Endometrial microvascular endothelial cells (primary cell): ENCODE measurements around the gene AQP6. TPM values are rescaled to one million over a fixed set of nuclear protein-coding genes. Genes with fewer than 3 reads are reported as not detected.
"Not testable (repeated sequence)": the region's sequence is repeated elsewhere in the genome, so short reads cannot be mapped to it uniquely, and the experiment has no call there.

Experiments
- in situ Hi-C: cut with HindIII; loops from 2 replicates; pipeline ENCODE4 v1.10.0; 2017; ENCODE audit warnings: low sequenced_read_pairs, low pct_unique_long_range_greater_than_20kb; ENCODE audit errors: inconsistent ontology term
- total RNA-seq: library from RNA; depleted of rRNA; stranded (reverse); fragments of >200 nt; gene quantifications from one replicate; pipeline ENCODE4 v1.2.3, GENCODE V29; 2015; ENCODE audit errors: inconsistent ontology term

Gene AQP6
- total RNA-seq, 1 donor from 2014 or later, result not detected

DNA sequence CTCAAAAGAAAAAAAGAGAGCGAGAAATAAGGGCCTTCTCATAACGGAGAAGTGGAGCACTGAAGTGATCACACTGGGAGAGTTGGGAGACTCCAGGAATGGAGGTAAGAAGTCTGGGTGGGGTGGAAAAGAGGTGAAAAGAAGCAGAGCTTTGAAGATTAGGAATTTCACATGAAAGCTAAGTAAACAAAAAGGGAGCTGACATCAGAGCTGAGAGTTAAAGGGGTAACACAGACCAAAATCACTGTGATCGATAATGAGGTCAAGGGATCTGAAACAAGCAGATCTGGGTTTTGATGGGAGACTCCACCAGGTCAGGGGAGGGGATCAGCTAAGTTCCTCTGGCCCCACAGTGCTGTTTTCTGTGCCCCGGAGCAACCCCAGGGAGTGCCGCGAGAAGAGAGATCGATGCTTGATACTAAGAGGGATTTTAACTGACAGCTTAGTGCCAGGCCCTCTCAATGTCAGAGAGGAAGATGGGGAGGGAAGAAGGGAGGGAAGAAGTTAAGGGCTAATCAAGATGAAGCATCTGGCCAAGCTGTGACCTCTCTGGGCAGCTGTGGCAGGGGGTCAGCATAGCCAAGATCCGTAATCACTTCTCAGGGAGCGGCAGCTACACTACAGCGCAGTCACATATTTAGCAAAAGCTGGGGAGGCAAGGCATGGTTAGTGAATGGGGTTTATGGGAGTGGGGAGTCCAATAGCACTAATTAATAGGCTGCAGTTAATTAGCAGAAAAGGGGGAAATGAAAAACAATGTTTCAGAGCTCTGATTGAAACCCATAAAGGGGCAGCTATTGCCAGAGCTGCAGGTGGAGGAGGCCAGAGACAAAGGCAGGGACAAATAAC lies 8.0 kb downstream of the AQP6 start:
- in situ Hi-C loops, result no loop called here

DNA sequence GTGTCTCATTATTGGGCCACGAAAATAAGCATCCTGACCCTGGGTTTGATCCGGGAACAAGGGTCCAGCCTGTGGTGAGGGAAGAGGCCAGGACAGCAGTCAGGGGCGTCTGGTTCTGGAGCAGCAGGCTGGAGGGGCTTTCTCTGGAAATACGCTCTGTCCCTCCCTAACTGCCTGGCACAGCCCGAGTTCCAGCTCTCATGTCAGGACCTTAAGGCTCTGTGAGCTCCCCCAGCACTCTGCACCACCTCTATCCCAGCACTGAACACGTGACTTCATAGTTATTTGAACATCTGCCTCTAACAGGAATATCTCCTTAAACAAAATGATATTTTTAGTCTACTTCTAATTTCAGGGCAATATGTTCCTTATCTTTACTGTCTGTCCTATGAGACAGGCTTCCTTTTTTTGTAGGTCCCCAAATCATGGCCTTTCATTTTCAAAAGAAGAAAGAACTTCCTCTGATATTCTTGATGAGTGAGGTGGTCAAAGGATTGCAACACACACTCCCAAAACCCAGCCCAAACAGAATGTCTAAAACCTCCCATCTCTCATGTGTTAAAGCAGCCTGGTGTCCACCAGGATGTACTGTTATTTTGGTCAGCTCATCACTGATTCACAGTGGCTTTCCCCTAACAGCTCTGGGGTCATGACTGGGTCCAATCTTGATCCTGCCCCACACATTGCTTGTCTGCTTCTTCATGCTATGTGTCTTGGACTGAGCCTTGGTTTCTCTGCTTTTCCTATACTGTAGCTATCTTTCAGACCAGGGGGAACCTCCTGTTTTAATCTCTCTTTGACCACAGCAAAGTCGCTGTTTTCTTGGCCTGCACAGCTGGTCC lies 9.7 kb downstream of the AQP6 start:
- in situ Hi-C loops, result no loop called here

DNA sequence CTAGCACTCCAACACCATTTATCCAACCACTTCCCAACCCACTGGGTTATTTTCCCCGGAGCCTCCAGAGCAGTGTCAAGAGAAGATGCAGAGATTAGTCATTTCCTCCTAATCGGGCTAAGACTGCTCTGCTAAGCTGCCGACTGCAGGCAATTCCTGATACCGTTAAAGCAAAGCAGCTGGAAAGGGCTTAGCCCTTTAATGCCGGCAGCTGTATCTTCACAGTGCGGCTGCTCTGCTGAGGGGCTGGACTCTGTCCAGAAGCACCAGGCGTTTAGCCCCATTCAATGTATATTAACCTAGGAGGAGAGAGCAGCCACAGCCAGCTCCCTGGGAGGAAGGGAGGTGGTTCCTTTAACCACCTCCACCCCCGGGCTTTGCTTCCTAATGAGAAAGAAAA lies 11.1 kb downstream of the AQP6 start:
- in situ Hi-C loops, result no loop called here

DNA sequence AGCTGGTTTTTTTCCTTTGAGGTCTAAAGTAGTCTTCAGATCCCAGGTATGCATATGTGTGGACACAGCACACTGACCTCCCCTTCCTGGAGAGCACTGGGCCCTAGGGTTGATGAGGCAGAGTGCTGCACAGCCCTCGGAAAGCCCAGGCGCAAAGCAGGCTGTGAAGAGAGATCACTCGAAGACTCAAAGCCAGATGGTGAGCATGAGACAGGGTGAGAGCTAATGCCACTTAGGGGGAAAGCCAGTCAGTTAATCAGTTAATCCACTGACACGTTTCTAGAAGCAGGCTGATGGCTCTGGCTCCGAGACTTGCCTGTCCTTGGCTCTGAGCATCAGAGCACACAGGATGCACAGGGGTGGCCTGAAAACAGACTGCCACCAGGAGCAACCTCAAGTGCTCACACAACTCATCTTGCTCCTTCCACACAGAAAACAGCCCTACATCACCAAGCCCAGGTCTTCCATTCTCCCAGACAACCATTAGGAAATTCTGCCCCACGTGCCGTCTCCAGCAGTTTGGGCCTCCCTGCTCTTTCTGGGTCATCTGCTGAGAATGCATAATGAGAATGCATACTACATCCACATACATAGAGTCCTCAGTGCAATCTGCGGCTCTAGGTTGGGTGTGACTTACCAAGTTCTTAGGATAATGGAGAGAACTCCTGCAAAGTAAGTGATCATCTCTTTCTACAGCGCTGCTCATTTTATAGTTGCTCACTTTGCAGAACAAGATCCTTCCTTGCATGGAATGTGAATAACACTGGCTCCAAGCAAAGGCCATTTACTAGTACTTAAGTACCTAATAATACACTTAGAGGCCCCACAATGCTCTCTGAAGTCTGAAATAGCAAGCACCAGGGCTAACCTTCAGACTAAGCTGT lies 12.0 kb downstream of the AQP6 start:
- in situ Hi-C loops, result no loop called here

- in situ Hi-C loops, result no loop called here
Measured at GRCh38 chr12:49985981-49986380, 13.2 kb downstream of the AQP6 start.

GRCh38 chr12:49986476-49986875 lies 13.7 kb downstream of the AQP6 start:
- in situ Hi-C loops, result not testable (repeated sequence)

- in situ Hi-C loops, result no loop called here
Measured at GRCh38 chr12:49987625-49988303, 15.0 kb downstream of the AQP6 start.

DNA sequence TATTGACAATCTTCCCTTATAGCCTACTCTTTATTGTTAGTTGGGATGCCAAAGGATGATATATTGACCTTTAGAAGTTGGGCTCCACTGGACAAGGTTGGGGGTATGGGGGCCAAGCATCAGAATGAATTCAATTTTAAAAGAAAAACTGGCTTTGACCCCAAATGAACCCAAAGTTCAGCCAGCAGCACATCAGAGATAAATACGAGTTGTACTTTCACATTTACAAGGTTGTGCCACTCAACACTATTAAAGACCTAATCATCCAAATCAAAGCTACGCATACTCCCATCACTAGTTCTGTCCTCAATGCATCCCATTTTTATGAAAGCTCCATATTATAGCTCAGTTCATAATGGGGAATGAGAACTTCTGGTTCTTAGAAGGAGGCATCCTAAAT lies 16.7 kb downstream of the AQP6 start:
- in situ Hi-C loops, result not testable (repeated sequence)

DNA sequence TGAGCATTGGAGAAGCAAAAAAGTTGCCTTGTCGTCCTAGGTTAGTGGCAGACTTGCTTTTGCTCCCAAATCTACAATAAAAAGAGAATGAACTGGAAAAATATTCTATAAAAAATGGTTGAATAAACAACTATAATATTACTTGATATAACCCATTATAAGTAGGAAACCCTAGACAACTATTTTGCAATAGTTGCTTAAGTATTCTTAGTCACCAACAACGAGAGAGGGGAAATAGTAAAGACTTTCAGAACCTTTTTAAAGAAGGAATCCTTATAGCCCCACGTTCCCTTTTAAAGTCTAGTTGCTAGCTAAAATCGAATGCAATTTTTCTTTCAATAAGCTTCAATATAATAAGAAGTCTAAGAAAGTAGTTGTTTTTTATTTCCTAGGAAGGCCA lies 17.5 kb downstream of the AQP6 start:
- in situ Hi-C loops, result no loop called here

GRCh38 chr12:49998453-49998852 lies 25.7 kb downstream of the AQP6 start:
- in situ Hi-C loops, result no loop called here

GRCh38 chr12:50003595-50003994 lies 30.8 kb downstream of the AQP6 start:
- in situ Hi-C loops, result no loop called here

DNA sequence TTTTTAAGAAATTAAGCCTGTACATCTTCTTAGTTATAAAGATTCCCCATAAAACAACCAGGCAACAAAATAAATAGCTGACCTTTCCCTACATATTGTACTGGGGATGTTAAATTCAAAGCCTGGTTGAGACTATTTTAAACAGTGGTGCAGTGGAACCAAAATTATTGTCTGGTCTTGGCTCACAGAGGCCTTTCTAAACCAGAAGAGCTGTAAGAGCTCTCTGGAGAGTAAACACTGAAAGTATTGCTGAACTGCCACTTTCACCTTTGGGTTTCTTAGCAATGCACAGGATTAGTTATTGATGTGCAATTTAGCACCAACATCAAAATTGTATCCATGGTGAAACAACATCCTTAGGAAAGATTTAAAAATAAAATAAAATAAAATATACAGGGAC lies 31.9 kb downstream of the AQP6 start:
- in situ Hi-C loops, result no loop called here

GRCh38 chr12:50005175-50005574 lies 32.4 kb downstream of the AQP6 start:
- in situ Hi-C loops, result no loop called here

DNA sequence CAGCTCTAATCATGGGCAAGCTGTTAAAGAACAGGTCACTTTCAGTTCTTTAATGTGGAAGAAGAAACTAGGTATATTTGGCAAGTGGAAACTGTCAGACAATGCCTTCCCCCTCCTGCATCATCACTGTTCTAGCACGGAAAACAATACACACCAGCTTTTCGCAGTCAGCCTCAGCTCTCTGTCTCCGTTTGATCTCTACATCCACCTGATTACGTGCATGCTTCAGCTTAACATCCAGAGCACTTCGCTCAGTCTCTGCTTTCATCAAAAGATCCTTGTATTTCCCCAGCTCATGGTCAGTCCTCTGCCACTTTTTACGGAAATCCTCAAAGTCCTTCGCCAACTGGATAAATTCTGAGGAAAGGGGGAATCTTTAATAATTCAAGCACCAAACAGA lies 33.5 kb downstream of the AQP6 start:
- in situ Hi-C loops, result no loop called here

DNA sequence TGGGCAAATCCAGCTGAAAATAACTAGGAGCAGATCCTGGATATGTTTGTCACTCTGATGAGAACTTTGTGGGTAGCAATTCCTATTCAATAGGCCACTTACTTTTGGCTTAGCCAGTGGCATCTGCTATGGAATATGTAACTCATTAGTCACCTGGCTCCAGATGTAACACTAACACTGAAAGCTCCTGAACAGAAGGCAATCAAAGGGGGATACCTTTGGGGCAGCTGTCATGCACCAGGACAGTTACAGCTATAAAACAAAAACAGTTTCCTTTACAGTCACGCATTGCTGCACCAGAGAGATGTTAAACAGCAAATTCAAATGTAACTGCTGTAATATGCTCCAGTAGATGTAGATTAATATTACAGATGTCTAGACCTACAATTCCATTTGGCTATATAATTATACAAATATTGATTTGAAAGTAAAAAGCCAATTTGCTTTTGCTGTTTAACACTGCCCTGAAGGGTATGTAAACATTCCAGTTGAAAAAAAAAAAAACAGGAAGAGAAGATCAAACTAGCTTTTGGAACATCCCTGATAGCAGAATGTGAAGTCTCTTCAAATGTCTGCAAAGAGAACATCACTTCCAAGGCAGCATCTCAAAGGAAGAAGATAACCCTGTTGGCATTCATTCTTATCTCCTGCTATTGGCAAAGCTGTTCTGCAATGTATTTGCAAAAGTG lies 34.2 kb downstream of the AQP6 start:
- in situ Hi-C loops, result no loop called here

DNA sequence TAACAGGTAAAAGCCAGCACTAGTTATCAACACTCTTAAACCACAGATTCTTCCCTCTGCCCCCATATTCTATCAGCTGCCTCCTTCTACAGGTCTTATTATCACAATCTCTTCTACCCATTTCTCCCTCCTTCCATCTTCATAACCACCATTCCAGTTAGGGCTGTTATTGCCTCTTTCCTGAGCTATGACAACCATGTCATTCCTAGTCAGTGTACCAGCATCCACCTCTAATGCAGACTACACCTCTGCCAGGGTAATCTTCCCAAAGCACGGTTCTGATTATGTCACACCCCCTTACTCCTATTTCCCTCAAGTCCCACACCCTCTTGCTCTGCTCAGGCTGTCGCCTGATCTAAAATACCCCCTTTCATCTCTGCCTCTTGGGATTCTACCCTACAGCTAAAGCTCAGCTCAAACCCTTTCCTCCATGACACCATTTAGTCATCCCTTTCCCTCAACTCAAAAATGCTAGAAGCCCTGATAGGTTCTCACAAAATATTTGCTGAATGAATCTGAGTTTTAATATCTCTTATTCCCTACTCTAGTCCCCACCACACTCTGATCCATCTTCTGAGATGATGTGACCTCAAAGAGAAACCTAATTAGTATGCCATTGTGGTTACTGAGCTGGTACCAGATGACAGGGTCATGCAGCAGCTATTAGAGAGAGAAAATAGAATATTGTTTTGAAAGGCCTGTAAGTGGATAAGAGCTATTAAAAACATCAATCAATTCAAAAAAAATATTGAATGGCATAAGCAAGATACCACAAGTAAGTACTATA lies 40.8 kb downstream of the AQP6 start:
- in situ Hi-C loops, result no loop called here

DNA sequence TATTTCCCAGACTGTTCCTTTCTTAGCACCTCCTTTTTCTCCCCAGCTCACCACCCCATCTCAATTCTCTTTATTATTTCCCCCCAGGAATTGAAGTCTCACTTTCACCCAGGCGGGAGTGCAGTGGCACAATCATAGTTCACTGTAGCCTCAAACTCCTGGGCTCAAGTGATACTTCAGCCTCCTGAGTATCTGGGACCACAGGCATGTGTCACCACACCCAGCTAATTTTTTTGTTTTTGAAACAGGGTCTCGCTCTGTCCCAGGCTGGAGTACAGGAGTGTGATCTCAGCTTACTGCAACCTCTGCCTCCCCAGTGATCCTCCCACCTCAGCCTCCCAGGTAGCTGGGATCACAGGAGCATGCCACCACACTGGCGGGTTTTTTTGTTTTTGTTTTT lies 41.6 kb downstream of the AQP6 start:
- in situ Hi-C loops, result no loop called here
